HG02970 (cell line): ENCODE results near the gene STIM1.
"Not testable (repeated sequence)": the region's sequence is repeated elsewhere in the genome, so short reads cannot be mapped to it uniquely, and the experiment has no call there.

ENCODE experiments used
- ATAC-seq: cut with Tn5 transposase; IDR thresholded peaks from one replicate; pipeline ENCODE4 v1.9.1; 2021; ENCODE audit warnings: mild to moderate bottlenecking, moderate library complexity, moderate number of reproducible peaks; ENCODE audit not compliant: unreplicated experiment, low FRiP score

STIM1 gene

DNA sequence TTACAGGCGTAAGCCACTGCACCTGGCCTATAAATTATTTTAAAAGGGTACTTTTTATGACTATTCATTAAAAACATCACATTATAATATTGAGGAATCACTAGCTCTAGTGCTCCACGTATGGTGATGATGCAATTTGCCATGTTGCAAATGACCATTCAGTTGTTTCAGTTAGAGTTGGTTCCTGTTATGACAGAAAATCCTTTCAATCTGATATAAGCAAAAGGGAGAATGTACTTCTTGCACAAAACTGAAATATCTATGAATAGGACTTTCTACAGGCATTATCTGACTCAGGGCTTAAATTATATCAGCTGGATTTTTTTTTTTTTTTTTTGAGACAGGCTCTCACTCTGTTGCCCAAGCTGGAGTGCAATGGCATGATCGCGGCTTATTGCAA, 193.5 kb downstream of the STIM1 start:
- no peak for ATAC-seq

- no peak for ATAC-seq
Observed at GRCh38 chr11:4050138-4050537, 194.7 kb downstream of the STIM1 start.

DNA sequence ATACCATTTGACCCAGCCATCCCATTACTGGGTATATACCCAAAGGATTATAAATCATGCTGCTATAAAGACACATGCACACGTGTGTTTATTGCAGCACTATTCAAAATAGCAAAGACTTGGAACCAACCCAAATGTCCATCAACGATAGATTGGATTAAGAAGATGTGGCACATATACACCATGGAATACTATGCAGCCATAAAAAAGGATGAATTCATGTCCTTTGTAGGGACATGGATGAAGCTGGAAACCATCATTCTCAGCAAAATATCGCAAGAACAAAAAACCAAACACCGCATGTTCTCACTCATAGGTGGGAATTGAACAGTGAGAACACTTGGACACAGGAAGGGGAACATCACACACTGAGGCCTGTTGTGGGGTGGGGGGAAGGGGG, 197.7 kb downstream of the STIM1 start:
- ATAC-seq: not testable (repeated sequence)

- ATAC-seq: no peak
Observed at GRCh38 chr11:4054643-4055042, 199.2 kb downstream of the STIM1 start.

- ATAC-seq: no peak
Observed at GRCh38 chr11:4059424-4059823, 204.0 kb downstream of the STIM1 start.

DNA sequence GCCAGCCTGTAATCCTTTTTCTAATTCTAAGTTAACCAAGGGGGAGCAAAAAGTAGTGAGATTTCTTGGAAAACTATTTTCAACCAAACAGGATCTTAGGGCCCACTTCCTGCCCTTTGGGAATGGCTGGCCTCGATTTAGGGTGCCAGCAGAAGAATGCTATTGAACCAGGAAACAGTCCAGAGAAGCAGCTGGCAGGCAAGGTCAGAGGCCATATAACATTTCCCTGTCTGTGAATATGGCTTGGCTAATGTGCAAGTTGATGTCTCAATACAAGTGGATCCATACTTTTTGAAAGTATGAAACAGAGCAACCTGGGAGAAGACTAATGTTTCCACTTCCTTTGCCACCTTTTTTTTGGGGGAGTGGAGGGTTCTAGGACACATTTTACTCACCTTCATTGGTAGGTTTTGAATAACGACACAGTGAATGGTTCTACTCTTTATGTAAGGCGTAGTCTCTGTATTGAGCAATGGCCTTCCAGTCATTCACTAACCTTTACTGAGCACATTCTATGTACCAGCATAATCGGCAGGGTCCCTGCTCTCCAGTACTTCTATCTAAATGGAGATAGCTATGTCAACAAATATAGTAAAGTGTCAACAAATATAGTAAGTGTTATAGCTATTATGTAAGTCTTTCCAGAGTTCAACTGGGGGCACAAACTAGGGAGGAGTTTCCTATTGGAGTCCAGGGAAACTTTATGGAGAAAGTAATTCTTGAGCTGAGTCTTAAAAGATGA, 204.9 kb downstream of the STIM1 start:
- ATAC-seq: no peak

DNA sequence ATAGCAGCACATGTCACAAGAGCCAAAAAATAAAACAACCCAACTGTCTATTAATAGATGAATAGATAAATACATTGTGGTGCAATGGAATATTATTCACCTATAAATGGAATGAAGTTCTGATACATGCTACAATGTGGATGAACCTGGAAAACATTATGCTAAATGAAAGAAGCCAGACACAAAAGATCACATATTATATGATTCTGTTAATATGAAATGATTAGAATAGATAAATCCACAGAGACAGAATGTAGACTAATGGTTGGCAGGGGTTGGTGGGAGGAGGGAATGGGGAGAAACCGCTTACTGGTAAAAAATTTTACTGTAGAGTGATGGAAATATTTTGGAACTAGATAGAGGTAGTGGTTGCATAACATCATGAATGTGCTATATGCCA, 206.2 kb downstream of the STIM1 start:
- ATAC-seq: no peak

DNA sequence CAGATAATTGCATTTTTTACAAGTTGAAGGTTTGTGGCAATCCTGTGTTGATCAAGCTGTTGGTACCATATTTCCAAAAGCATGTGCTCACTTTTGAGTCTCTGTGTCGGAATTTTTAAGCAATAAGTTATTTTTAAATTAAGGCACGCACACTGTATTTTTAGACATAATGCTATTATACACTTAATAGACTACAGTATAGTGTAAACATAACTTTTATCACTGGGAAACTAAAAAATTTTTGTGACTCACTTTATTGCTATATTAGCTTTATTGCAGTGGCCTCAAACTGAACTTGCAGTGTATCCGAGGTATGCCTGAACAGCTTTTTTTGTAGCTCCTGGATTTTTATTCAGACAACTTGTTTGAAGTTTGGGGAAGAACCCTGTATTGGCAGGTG, 207.9 kb downstream of the STIM1 start:
- ATAC-seq: no peak

GRCh38 chr11:4064278-4064955, 209.0 kb downstream of the STIM1 start:
- ATAC-seq: no peak

DNA sequence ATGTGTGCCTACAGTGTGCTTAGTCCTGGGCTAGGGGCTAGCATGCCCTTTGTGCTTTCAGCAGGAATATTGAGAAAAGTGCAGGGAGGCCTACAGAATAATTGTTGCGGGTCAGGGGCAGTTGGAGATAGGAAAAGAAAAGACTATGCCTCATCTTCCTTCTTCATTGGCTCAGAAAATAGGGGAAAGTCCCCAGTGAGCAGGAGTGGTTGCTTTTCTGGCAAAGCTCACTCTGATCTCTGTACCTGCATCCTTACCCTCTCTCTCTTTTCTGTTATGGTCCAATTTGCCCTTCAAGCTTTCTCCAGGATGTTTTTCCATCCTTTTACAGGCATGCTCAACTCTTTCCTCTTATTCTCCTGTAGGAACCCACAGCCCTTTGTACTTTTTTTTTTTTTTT, 209.6 kb downstream of the STIM1 start:
- no peak for ATAC-seq

- ATAC-seq: no peak
Observed at GRCh38 chr11:4065601-4066377, 210.3 kb downstream of the STIM1 start.

GRCh38 chr11:4066910-4067309, 211.4 kb downstream of the STIM1 start:
- no peak for ATAC-seq

GRCh38 chr11:4068962-4069361, 213.5 kb downstream of the STIM1 start:
- ATAC-seq: no peak

DNA sequence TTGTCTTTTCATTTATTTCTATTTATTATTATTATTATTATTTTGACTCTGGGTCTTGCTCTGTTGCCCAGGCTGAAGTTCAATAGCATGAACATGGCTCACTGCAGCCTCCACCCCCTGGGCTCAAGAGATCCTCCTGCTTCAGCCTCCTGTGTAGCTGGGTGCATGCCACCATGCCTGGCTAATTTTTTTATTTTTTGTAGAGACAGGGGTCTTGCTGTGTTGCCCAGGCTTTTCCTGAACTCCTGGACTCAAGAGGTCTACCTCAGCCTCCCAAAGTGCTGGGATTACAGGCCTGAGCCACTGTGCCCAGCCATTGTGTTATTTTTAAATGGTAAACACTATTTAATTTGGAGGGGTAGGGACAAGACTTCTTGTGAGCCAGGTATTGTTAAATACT, 215.9 kb downstream of the STIM1 start:
- no peak for ATAC-seq

DNA sequence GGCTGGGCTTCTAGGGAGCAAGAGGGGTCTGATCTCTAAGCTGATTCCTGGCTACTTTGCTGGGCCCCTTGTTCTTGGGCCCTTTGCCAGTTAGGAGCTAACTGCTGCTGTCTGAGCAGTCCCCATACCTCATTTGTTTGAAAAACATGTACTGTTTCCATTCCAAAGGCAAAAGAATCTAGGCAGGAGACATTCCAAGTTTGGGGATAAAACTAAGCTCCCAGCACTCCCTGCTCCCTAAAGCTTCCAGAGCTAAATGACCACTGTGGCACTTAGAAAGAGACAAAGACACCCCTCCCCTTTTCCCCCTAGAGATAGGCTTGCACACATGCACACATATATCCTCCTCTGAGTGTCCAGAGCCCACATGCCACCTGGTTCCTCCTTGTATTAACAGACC, 216.4 kb downstream of the STIM1 start:
- no peak for ATAC-seq

GRCh38 chr11:4072668-4073285, 217.3 kb downstream of the STIM1 start:
- ATAC-seq: no peak

- ATAC-seq: no peak
Observed at GRCh38 chr11:4074266-4074665, 218.8 kb downstream of the STIM1 start.

- ATAC-seq: no peak
Observed at GRCh38 chr11:4076774-4077173, 221.3 kb downstream of the STIM1 start.

- ATAC-seq: no peak
Observed at GRCh38 chr11:4083198-4083597, 227.7 kb downstream of the STIM1 start.

GRCh38 chr11:4084406-4085125, 229.1 kb downstream of the STIM1 start:
- no peak for ATAC-seq
